GM19035 (cell line): ENCODE results near the gene SRL.
A peak's percentile ranks its signal among the peaks of the same experiment; 100 is the strongest.
"Not testable (repeated sequence)": the region's sequence is repeated elsewhere in the genome, so short reads cannot be mapped to it uniquely, and the experiment has no call there.

Source experiments
- ATAC-seq: cut with Tn5 transposase; IDR thresholded peaks from one replicate; pipeline ENCODE4 v1.9.1; 2021; ENCODE audit not compliant: unreplicated experiment

SRL gene

GRCh38 chr16:4261557-4262172 lies 19.8 kb upstream of the SRL start:
- no peak for ATAC-seq

- no peak for ATAC-seq
Observed at GRCh38 chr16:4260360-4260759, 18.5 kb upstream of the SRL start.

GRCh38 chr16:4257646-4258556 lies 16.0 kb upstream of the SRL start:
- no peak for ATAC-seq

GRCh38 chr16:4253394-4254150 lies 11.7 kb upstream of the SRL start:
- peak; percentile 96 for ATAC-seq

- ATAC-seq, result not testable (repeated sequence)
Observed at GRCh38 chr16:4253012-4253393, 11.1 kb upstream of the SRL start.

GRCh38 chr16:4249530-4250308 lies 7.8 kb upstream of the SRL start:
- no peak for ATAC-seq

- no peak for ATAC-seq
Observed at GRCh38 chr16:4247460-4247784, 5.5 kb upstream of the SRL start.

GRCh38 chr16:4246777-4247459 lies 5.0 kb upstream of the SRL start:
- ATAC-seq, result no peak

- no peak for ATAC-seq
Observed at GRCh38 chr16:4245077-4245791, 3.4 kb upstream of the SRL start.

GRCh38 chr16:4244254-4245076 lies 2.6 kb upstream of the SRL start:
- no peak for ATAC-seq

- no peak for ATAC-seq
Observed at GRCh38 chr16:4241258-4241927, 487 bp downstream of the SRL start.

GRCh38 chr16:4240624-4241023 lies 1.3 kb downstream of the SRL start:
- no peak for ATAC-seq

GRCh38 chr16:4239682-4240175 lies 2.2 kb downstream of the SRL start:
- no peak for ATAC-seq

GRCh38 chr16:4239020-4239419 lies 2.9 kb downstream of the SRL start:
- no peak for ATAC-seq

GRCh38 chr16:4233431-4233830 lies 8.4 kb downstream of the SRL start:
- no peak for ATAC-seq

- no peak for ATAC-seq
Observed at GRCh38 chr16:4232541-4233386, 9.1 kb downstream of the SRL start.

- ATAC-seq, result no peak
Observed at GRCh38 chr16:4231886-4232285, 10.0 kb downstream of the SRL start.
